ENCODE results near the gene METTL21A. TPM values are rescaled to one million over a fixed set of nuclear protein-coding genes. Genes with fewer than 3 reads are reported as not detected.

Gene METTL21A
- total and polyA plus RNA-seq, 2 of the 13 experiments (the other 11 are each of a cell fraction or from before 2014, with no cell fraction given) = 42.4 to 61.2 TPM

- Histone ChIP-seq H3K9ac (ENCODE audit: insufficient read depth, low read depth, low read length) (no peak overlapping the region), H3K79me2 (ENCODE audit: insufficient read depth, low read length) (no peaks in the 10 kb centered on the region), H3K27me3 (ENCODE audit: control insufficient read depth in 1 of 2, insufficient read depth in 2 of 2, low read length in 2 of 2) (no peaks in the 10 kb centered on the region), H3K36me3 (replicated peaks in 1 of 2; ENCODE audit: control insufficient read depth in 1 of 2, insufficient read depth in 2 of 2, low read length in 2 of 2) (no peaks in the 10 kb centered on the region), H2AFZ (ENCODE audit: low read length) (no peak overlapping the region), H3K9me3 (ENCODE audit: low read length) (no peaks in the 10 kb centered on the region), H3K27ac (ENCODE audit: extremely low read length, insufficient read depth, low read length) (no peak overlapping the region), H3K4me3 (replicated peaks in 1 of 3; ENCODE audit: insufficient read depth in 1 of 3, low read depth in 2 of 3, low read length in 3 of 3) (no peak overlapping the region), H3K4me2 (ENCODE audit: low read depth, low read length) (no peak overlapping the region), H3K4me1 (ENCODE audit: insufficient read depth, low read length) (no peaks in the 10 kb centered on the region), H4K20me1 (ENCODE audit: insufficient read depth, low read length) (no peaks in the 10 kb centered on the region)
- in situ Hi-C loops (cut with HindIII; ENCODE audit: extremely low pct_ligation_motif_present, low pct_unique_long_range_greater_than_20kb) (no loop called here), intact Hi-C loops (cut with micrococcal nuclease; ENCODE audit: unreplicated experiment) (no loop called here)
- ATAC-seq (no peak), DNase-seq (ENCODE audit: low spot score) (no peak), FAIRE-seq (no peak)
- CTCF ChIA-PET (ENCODE audit: low intra/inter-chr PET ratio, low total read pairs) = no interaction called here
- BruUV-seq (replicated peaks) = no TSS peak
- POLR2A ChIA-PET = no interaction called here
- 44% methylated on average over 4 of the region's 4 CpGs for WGBS (ENCODE audit: low lambda C conversion rate)
- TF ChIP-seq, protein P1, sequence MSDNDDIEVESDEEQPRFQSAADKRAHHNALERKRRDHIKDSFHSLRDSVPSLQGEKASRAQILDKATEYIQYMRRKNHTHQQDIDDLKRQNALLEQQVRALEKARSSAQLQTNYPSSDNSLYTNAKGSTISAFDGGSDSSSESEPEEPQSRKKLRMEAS (IDR thresholded peaks at IDR 0.05) = no peak
- TF ChIP-seq ZNF577 (CRISPR knock-in tag; IDR thresholded peaks at IDR 0.05; ENCODE audit: borderline replicate concordance, low read depth) (no peak), ZNF512B (CRISPR knock-in tag; IDR thresholded peaks at IDR 0.05; ENCODE audit: borderline replicate concordance) (no peak), NFYC (CRISPR knock-in tag; IDR thresholded peaks at IDR 0.05) (no peak), ZNF552 (CRISPR knock-in tag; IDR thresholded peaks at IDR 0.05; ENCODE audit: borderline replicate concordance) (no peak), GABPB1 (CRISPR knock-in tag; IDR thresholded peaks at IDR 0.05) (no peak), ZNF564 (CRISPR knock-in tag; IDR thresholded peaks at IDR 0.05) (no peak), MZF1 (CRISPR knock-in tag; IDR thresholded peaks at IDR 0.05; ENCODE audit: borderline replicate concordance) (no peak), ZNF737 (CRISPR knock-in tag; IDR thresholded peaks at IDR 0.05; ENCODE audit: borderline replicate concordance) (no peak), ZNF232 (CRISPR knock-in tag; IDR thresholded peaks at IDR 0.05; ENCODE audit: borderline replicate concordance) (no peak), BCL6 (CRISPR knock-in tag; IDR thresholded peaks at IDR 0.05) (no peak), CENPBD1 (CRISPR knock-in tag; IDR thresholded peaks at IDR 0.05; ENCODE audit: borderline replicate concordance, low read depth) (no peak), MBNL3 (CRISPR knock-in tag; conservative IDR thresholded peaks at IDR 0.05) (no peak), ZNF850 (CRISPR knock-in tag; conservative IDR thresholded peaks at IDR 0.05) (no peak)
- TF ChIP-seq, protein P2, sequence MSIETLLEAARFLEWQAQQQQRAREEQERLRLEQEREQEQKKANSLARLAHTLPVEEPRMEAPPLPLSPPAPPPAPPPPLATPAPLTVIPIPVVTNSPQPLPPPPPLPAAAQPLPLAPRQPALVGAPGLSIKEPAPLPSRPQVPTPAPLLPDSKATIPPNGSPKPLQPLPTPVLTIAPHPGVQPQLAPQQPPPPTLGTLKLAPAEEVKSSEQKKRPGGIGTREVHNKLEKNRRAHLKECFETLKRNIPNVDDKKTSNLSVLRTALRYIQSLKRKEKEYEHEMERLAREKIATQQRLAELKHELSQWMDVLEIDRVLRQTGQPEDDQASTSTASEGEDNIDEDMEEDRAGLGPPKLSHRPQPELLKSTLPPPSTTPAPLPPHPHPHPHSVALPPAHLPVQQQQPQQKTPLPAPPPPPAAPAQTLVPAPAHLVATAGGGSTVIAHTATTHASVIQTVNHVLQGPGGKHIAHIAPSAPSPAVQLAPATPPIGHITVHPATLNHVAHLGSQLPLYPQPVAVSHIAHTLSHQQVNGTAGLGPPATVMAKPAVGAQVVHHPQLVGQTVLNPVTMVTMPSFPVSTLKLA (IDR thresholded peaks at IDR 0.05) = no peak
- TF ChIP-seq, protein P3, sequence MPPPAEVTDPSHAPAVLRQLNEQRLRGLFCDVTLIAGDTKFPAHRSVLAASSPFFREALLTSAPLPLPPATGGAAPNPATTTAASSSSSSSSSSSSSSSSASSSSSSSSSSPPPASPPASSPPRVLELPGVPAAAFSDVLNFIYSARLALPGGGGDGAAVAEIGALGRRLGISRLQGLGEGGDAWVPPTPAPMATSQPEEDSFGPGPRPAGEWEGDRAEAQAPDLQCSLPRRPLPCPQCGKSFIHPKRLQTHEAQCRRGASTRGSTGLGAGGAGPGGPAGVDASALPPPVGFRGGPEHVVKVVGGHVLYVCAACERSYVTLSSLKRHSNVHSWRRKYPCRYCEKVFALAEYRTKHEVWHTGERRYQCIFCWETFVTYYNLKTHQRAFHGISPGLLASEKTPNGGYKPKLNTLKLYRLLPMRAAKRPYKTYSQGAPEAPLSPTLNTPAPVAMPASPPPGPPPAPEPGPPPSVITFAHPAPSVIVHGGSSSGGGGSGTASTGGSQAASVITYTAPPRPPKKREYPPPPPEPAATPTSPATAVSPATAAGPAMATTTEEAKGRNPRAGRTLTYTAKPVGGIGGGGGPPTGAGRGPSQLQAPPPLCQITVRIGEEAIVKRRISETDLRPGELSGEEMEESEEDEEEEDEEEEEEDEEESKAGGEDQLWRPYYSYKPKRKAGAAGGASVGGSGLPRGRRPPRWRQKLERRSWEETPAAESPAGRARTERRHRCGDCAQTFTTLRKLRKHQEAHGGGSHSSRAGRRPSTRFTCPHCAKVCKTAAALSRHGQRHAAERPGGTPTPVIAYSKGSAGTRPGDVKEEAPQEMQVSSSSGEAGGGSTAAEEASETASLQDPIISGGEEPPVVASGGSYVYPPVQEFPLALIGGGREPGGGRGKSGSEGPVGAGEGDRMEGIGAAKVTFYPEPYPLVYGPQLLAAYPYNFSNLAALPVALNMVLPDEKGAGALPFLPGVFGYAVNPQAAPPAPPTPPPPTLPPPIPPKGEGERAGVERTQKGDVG (CRISPR knock-in tag; IDR thresholded peaks at IDR 0.05; ENCODE audit: borderline replicate concordance) = no peak
Measured at GRCh38 chr2:207655000-207655399, 29.8 kb upstream of the METTL21A start.

Data from HepG2 (cell line).